Endothelial cell of umbilical vein (primary cell): ENCODE data around the gene C22orf39. TPM values are rescaled to one million over a fixed set of nuclear protein-coding genes. Genes with fewer than 3 reads are reported as not detected.

Experiments used
- BruUV-seq: library from RNA; stranded (reverse); fragments of 400-500 nt; replicated peaks from 2 replicates; lab custom pipeline; 2021; lab: Mats Ljungman, UMichigan
- CTCF ChIA-PET: fragments of 300-600, 350-600 bp; sonication (Branson Sonifier 250); formaldehyde crosslinking; loops from one replicate; lab custom pipeline; 2021; ENCODE audit warnings: antibody characterized with exemption, inconsistent platforms; lab: Charles Lee
- POLR2A ChIA-PET: fragments of 300-600, 350-600 bp; sonication (Branson Sonifier 250); formaldehyde crosslinking; loops from one replicate; lab custom pipeline; 2021; ENCODE audit warnings: antibody characterized with exemption, inconsistent platforms; lab: Charles Lee
- DNase-seq: peaks from one replicate; pipeline ENCODE4 v3.0.0-alpha.2; 2011; ENCODE audit warnings: low read depth, low spot score
- FAIRE-seq: peaks from 2 replicates; lab custom pipeline; 2011; peaks lifted over from hg19 to GRCh38; lab: Jason Lieb, UNC
- H2AFZ ChIP-seq: 2 replicates; pipeline ENCODE4 v1.6.0; 2012; ENCODE audit warnings: low read depth, low read length, control low read depth, inconsistent platforms
- H3K27ac ChIP-seq: 2 replicates; pipeline ENCODE4 v1.5.1; 2011; ENCODE audit warnings: low read depth, mild to moderate bottlenecking, control low read depth, low read length, moderate library complexity; ENCODE audit not compliant: insufficient read depth
- H3K27me3 ChIP-seq, 2 experiments: 2 replicates each; pipeline versions ENCODE4 v1.6.0 to v1.6.1; 2011; ENCODE audit warnings: low read length in 2 of 2, mixed read lengths in 1 of 2; ENCODE audit not compliant: control insufficient read depth in 2 of 2, insufficient read depth in 2 of 2
- H3K36me3 ChIP-seq, 2 experiments: 2 replicates in 1 of 2; 3 replicates in 1 of 2; pipeline ENCODE4 v1.5.1; 2011; ENCODE audit warnings: low read length in 2 of 2, mild to moderate bottlenecking in 1 of 2, moderate library complexity in 1 of 2; ENCODE audit not compliant: control insufficient read depth in 2 of 2, insufficient read depth in 2 of 2; ENCODE audit errors: extremely low read depth in 1 of 2
- H3K4me1 ChIP-seq: 3 replicates; pipeline ENCODE4 v1.5.1; 2011; ENCODE audit warnings: mild to moderate bottlenecking, low read length; ENCODE audit not compliant: control insufficient read depth, insufficient read depth; ENCODE audit errors: extremely low read depth
- H3K4me2 ChIP-seq: 2 replicates; pipeline ENCODE4 v1.6.1; 2011; ENCODE audit warnings: low read length, control low read depth, mixed read lengths; ENCODE audit not compliant: insufficient read depth
- H3K4me3 ChIP-seq, 3 experiments: fragments of 200-600 bp in 1 of 3; sonication (generic), shearing (Covaris generic) in 1 of 3; replicated peaks in 1 of 3; 2 replicates each; pipeline ENCODE4 v1.5.1; 2011 to 2016; ENCODE audit warnings: control low read depth in 3 of 3, low read length in 3 of 3, mild to moderate bottlenecking in 2 of 3, inconsistent platforms in 1 of 3, low read depth in 1 of 3, moderate library complexity in 1 of 3; ENCODE audit not compliant: insufficient read depth in 1 of 3
- H3K79me2 ChIP-seq: 2 replicates; pipeline ENCODE4 v1.6.0; 2012; ENCODE audit warnings: low read length, inconsistent platforms; ENCODE audit not compliant: control insufficient read depth, insufficient read depth
- H3K9ac ChIP-seq: replicated peaks from 2 replicates; pipeline ENCODE3; 2011; ENCODE audit warnings: low read length, control low read depth; ENCODE audit not compliant: insufficient read depth; ENCODE audit errors: extremely low read depth
- H3K9me1 ChIP-seq: replicated peaks from 3 replicates; pipeline ENCODE4 v1.6.0; 2011; ENCODE audit warnings: mild to moderate bottlenecking, low read length; ENCODE audit not compliant: control insufficient read depth, insufficient read depth; ENCODE audit errors: extremely low read depth
- H3K9me3 ChIP-seq: replicated peaks from 2 replicates; pipeline ENCODE4 v1.5.1; 2012; ENCODE audit warnings: low read length, inconsistent platforms; ENCODE audit not compliant: control insufficient read depth, insufficient read depth
- H4K20me1 ChIP-seq: replicated peaks from 2 replicates; pipeline ENCODE3; 2011; ENCODE audit warnings: mild to moderate bottlenecking, low read length; ENCODE audit not compliant: control insufficient read depth, insufficient read depth; ENCODE audit errors: extremely low read depth
- CTCF ChIP-seq, 2 donors: IDR thresholded peaks; 1 replicate in 1 of 2; 2 replicates in 1 of 2; pipeline ENCODE4 v1.5.1; 2011; ENCODE audit warnings: low read length in 2 of 2, mild to moderate bottlenecking in 2 of 2, moderate library complexity in 2 of 2, control low read depth in 1 of 2, inconsistent platforms in 1 of 2, low read depth in 1 of 2; ENCODE audit not compliant: insufficient read depth in 1 of 2; ENCODE audit errors: extremely low read depth in 1 of 2
- FOS ChIP-seq: IDR thresholded peaks from 2 replicates; pipeline ENCODE4 v1.6.1; 2011; ENCODE audit warnings: mild to moderate bottlenecking, low read length, moderate library complexity, borderline replicate concordance; ENCODE audit not compliant: insufficient read depth
- JUN ChIP-seq: IDR thresholded peaks from 2 replicates; pipeline ENCODE4 v1.6.1; 2011; ENCODE audit warnings: borderline replicate concordance, low read depth; ENCODE audit not compliant: insufficient read length, insufficient read depth
- POLR2A ChIP-seq: IDR thresholded peaks from 2 replicates; pipeline ENCODE4 v1.6.1; 2012; ENCODE audit warnings: low read depth, mild to moderate bottlenecking, control low read depth, low read length
- dilution Hi-C: fragments of 300-500 bp; cut with MboI; formaldehyde crosslinking; loops from one replicate; pipeline ENCODE4 v1.15.0; 2019; ENCODE audit warnings: low sequenced_read_pairs; ENCODE audit not compliant: extremely low pct_ligation_motif_present
- intact Hi-C: fragments of 100-400 bp; cut with micrococcal nuclease; formaldehyde crosslinking; loops from one replicate; pipeline ENCODE4 v1.10.0; 2022
- polyA plus RNA-seq, 4 experiments: library from polyadenylated mRNA; depleted of rRNA in 3 of 4; stranded (reverse) in 3 of 4; unstranded in 1 of 4; fragments of >200 nt; gene quantifications; 2 replicates each; pipeline versions ENCODE4 v1.2.1 to v1.2.3, GENCODE V29; 2011 to 2012; ENCODE audit warnings: missing spikeins in 1 of 4
- total RNA-seq: library from RNA; stranded (reverse); gene quantifications from 2 replicates; pipeline ENCODE4 v1.2.3, GENCODE V29; 2021

The C22orf39 gene
- total and polyA plus RNA-seq, 2 donors (not counting 3 experiments of a cell fraction or from before 2014, with no cell fraction given): 26.1 to 28.0 TPM

DNA sequence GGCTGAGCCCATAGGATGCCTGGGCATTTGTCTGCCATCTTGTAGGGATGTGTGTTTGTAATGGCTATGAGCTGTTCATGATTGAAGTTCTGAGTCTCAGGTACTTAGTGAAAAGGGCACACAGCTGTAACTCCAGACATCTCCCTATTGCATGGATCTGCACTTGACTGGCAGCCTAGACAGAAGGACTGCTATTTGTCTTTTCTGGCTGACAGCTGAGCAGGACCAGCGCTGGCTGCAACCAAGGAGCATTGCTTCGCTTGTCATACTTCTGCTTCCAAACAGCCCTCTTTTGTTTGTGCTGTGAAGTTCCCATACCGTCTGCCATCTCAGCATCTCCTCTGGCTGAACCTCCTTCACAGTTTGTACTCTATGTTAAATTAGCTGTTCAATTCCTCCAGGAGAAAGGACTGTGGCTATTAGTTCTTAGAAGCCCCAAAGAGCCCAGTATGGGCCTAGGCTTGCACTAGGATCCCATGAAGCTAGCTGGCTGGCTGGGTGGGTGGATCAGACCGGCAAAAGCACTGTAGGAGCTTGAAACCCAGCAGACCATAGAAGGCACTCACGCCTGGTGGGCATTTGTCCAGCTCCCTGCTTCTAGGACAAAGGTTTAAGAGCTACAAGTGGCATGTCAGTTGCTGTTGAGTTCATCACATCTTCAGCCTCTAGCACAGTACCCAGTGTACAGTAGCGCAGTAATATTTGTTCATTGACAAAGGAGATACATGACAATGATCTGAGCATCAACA lies 36.4 kb downstream of the C22orf39 start:
- FAIRE-seq: no peak
- no TSS peak for BruUV-seq
- H2AFZ ChIP-seq: no peak overlapping the region
- dilution Hi-C loops: no loop called here
- no peaks in the 10 kb centered on the region for H3K4me1 ChIP-seq
- H3K27me3 ChIP-seq: no peaks in the 10 kb centered on the region
- intact Hi-C loops: no loop called here
- CTCF ChIA-PET: no interaction called here
- H4K20me1 ChIP-seq: no peaks in the 10 kb centered on the region
- no peak overlapping the region for H3K4me2 ChIP-seq
- H3K27ac ChIP-seq: no peak overlapping the region
- no peaks in the 10 kb centered on the region for H3K9me1 ChIP-seq
- DNase-seq: no peak
- no peak for TF ChIP-seq POLR2A
- TF ChIP-seq FOS: no peak
- no peak for TF ChIP-seq JUN
- no peak for TF ChIP-seq CTCF (IDR thresholded peaks at IDR 0.05; ENCODE audit: extremely low read depth in 1 of 2, insufficient read depth in 1 of 2, low read depth in 1 of 2, low read length in 2 of 2)
- peaks cover 50% of the 10 kb centered on the region for H3K79me2 ChIP-seq
- H3K4me3 ChIP-seq: no peak overlapping the region
- H3K36me3 ChIP-seq: peaks cover 6 to 15% of the 10 kb centered on the region in 2 experiments
- no peak overlapping the region for H3K9ac ChIP-seq
- H3K9me3 ChIP-seq: no peaks in the 10 kb centered on the region
- POLR2A ChIA-PET: no interaction called here
